GM12875 (cell line): ENCODE results near the gene TEX12.
"Not testable (repeated sequence)": the region's sequence is repeated elsewhere in the genome, so short reads cannot be mapped to it uniquely, and the experiment has no call there.

Experiments used
- H3K4me3 ChIP-seq: one replicate; pipeline ENCODE4 v1.5.1; 2011; ENCODE audit warnings: low read depth, low read length, control low read depth
- CTCF ChIP-seq: IDR thresholded peaks from 2 replicates; pipeline ENCODE4 v1.5.1; 2011; ENCODE audit warnings: low read depth, mild to moderate bottlenecking, control low read depth, inconsistent platforms, low read length, moderate library complexity, borderline replicate concordance; ENCODE audit not compliant: insufficient read depth

The TEX12 gene

DNA sequence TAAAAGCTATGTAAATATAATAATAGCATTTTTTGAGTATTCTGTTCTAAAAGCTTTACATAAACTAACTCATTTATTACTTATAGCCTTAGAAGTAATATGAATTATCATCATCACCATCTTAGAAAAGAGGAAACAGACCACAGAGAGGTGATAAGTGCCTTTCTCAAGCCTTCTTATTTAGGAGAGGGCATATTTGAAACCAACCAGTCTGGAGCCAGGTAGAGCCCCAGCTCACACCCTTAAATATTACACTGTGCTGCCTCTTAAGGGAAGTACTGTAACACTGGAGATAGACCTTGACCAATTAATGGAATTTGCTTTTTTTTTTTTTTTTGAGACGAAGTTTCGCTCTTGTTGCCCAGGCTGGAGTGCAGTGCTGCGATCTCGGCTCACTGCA, 10.4 kb downstream of the TEX12 start:
- H3K4me3 ChIP-seq: no peak overlapping the region
- TF ChIP-seq CTCF: no peak

- TF ChIP-seq CTCF: no peak
- no peak overlapping the region for H3K4me3 ChIP-seq
These were observed 11.3 kb downstream of the TEX12 start for GRCh38 chr11:112178428-112178827.

DNA sequence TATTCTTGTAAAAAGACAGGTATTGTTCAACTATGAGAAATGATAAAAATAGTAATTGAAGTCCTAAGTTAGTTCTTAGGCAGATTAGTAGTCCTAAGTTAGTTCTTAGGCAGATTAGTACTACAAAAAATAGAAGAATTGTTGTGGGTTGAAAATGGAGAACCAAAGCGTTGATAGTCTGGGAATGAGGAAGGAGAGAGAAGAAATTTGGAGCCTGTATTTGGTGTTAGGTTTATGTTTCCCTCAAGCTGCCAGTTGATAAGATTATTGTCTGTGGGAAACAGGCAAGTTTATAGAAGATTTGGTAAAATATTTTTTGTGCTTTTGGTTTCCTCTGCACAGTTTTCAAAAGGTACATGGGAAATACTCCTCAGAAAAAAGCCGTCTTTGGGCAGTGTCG, 11.8 kb downstream of the TEX12 start:
- no peak for TF ChIP-seq CTCF
- H3K4me3 ChIP-seq: no peak overlapping the region

GRCh38 chr11:112179601-112180000, 12.4 kb downstream of the TEX12 start:
- H3K4me3 ChIP-seq: no peak overlapping the region
- no peak for TF ChIP-seq CTCF

- no peak overlapping the region for H3K4me3 ChIP-seq
- TF ChIP-seq CTCF: no peak
These were observed 15.7 kb downstream of the TEX12 start for GRCh38 chr11:112182867-112183266.

DNA sequence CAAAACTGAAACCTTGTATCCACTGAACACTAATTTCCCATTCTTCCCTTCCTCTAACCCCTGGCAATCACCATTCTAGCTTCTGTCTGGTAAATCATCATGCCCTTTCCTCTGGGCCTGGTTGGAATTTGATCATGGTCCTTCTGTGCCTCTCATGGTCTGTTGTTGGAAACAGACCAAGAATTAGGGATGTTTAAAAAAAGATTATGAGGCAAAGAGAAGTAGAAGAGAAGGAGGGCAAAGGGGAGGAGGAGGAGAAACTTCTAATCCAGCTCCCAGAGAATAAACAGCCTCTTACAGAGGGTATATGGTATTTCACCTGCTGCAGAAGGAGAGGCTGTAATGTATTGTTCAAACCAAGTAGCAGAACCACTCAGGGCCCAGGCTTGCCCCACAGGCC, 18.7 kb downstream of the TEX12 start:
- no peak for TF ChIP-seq CTCF
- no peak overlapping the region for H3K4me3 ChIP-seq

- no peak overlapping the region for H3K4me3 ChIP-seq
- no peak for TF ChIP-seq CTCF
These were observed 19.1 kb downstream of the TEX12 start for GRCh38 chr11:112186304-112186703.

GRCh38 chr11:112195113-112195512, 27.9 kb downstream of the TEX12 start:
- not testable (repeated sequence) for H3K4me3 ChIP-seq
